HG02840 (cell line): ENCODE measurements around the gene CPNE2.
"Not testable (repeated sequence)": the region's sequence is repeated elsewhere in the genome, so short reads cannot be mapped to it uniquely, and the experiment has no call there.

ENCODE experiments used
- ATAC-seq: cut with Tn5 transposase; IDR thresholded peaks from one replicate; pipeline ENCODE4 v1.9.1; 2021; ENCODE audit warnings: mild to moderate bottlenecking, moderate library complexity, moderate number of reproducible peaks; ENCODE audit not compliant: unreplicated experiment, low FRiP score

Gene CPNE2

DNA sequence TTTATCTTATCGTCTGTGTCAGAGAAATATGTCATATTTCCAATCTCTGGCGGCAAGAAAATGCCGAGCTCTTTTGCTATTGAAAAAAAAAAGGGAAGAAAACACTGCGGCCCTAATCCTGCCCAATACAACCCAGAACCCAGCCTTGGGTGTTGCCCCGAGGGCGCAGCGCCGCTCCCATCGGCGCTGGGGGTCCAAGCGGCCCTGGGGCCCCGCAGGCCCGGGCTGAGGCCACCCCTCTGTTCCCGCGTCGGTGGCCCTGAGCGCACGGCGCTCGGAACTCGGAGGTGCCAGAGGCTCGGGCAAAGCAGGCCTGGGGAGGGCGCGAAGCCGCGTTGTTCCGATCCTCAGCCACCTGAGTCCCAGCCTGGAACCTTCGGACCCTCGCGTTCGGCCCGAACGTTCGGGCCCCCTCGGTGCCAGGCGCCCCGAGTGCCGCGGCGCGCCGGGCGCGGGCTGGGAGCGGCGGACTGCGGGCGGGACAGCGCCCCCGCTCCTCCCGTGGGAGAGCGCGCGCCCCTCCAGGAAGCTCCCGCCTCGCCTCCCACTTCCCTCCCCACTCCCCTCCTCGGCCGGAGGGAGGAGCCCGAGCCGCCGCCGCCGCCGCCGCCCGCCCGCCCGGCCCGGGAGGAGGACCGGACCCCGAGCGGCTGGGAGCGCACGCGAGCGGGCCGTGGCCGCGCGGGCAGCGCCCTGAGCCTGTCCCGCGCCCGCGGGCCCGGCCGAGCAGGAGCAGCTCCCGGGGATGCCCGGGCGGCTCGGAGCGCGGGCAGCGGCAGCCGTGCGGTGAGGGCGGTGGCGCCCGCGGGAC is at the start of gene CPNE2:
TSS of gene CPNE2 (plus strand) at position 609 of the 811 bp plus-strand sequence. CDS start 18,160 bp downstream, outside the sequence.
- ATAC-seq: no peak

DNA sequence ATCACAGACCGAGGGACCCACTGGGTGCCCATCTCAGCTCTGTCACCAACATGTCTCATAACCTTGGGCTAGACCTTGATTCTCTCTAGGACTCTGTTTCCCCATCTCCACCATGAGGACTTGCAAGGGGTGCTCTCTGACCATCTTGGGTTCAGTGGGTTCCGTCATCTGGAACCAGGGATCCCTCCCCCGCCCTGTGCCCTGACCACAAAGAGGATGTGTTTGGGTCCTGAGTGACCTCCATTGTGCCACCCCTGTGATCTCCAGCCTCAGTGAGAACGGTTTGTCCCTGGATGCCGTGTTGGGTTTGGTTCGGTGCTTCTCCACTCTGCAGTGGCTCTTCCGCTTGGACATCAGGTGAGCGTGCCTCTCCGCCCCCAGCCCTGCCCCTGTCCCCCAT is 49.1 kb upstream of the CPNE2 start:
- ATAC-seq: no peak

DNA sequence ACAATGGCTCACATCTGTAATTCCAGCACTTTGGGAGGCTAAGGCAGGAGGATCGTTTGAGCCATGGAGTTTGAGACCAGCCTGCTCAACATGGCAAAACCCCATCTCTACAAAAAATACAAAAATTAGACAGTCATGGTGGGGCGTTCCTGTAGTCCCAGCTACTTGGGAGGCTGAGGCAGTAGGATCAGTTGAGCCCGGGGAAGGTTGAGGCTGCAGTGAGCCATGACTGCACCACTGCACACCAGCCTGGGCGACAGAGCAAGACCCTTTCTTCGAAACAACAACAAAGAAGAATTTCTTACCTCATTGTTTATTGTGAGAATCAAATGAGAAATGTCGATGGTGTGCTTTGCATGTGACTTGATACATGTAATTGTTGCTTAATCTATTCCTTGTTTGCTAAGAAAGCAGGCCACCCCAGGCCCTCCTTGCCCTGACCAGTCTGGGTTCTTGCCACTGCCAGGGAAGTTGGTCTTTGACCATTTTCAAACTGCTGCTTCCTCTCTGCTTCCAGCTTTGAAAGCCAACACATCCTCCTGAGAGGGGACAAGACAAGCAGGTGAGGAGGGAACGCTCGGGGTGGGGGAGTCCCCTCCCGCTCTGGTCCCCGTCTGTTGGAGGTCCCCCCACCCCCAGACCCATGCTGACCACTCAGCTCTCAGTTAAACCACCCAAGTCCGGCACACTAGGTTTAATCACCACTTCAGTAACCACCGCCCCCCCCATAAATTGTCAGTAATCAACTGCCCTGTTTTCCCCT is 47.3 kb upstream of the CPNE2 start:
- no peak for ATAC-seq

- no peak for ATAC-seq
Measured at GRCh38 chr16:57045694-57046381, 46.5 kb upstream of the CPNE2 start.

DNA sequence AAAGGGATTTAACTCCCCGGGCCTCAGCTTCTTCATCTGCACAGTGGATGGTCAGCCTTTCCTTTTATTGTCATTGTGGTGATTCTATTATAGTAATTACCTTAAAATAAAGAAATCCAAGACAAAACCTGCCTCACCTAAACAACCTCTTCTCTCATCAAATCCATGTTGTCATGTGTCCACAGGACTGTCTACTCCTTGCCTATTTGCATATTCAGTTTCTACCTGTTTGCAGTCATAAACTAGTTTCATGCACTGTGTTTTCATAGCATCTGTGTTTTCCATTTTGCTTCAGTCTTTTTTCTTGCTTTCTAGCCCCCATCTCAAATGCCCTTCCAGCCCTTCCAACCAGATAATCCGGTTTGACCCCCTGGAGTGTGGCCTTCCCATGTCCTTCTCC is 44.3 kb upstream of the CPNE2 start:
- ATAC-seq: no peak

DNA sequence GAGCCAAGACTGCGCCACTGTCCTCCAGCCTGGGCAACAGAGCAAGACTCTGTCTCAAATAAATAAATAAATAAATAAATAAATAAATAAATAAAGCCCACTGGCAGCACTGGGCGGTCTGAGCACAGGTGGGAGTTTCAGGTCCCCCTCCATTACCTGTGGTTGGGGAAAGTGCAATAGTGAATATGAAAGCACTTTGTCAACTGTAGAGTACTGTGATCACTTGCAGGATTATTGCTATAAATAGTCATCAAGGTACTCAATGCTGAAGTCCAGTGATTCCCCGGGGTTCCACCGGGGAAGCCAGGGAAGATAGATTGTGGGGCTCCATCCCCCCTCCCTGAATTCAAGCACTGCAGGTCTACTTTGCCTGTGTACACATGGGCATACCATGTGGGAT is 42.7 kb upstream of the CPNE2 start:
- ATAC-seq: no peak

DNA sequence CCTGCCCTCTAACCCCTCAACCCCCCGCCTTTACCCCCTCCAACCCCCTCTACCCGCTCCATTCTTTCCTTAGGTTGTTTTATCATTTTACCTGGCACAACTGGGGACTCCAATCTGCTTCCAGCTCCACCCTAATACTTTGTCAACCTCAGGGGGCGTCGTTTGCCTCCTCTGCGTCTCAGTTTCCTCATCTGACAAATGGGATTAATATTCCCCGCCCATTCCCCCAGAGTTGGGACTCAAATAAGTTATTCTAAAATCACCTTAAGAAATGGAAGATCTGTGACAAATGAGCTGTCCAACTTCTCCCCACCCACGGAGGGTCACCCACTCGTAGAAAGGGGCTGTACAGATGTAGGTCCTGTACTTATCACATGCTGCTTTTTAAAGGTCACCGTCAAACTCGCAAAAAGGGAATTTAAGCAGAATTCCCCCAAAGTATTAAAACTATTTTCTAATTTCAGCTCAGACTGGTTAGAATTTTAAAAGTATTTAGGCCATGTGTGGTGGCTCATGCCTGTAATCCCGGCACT is 40.6 kb upstream of the CPNE2 start:
- no peak for ATAC-seq

GRCh38 chr16:57053206-57053605 is 39.2 kb upstream of the CPNE2 start:
- no peak for ATAC-seq

DNA sequence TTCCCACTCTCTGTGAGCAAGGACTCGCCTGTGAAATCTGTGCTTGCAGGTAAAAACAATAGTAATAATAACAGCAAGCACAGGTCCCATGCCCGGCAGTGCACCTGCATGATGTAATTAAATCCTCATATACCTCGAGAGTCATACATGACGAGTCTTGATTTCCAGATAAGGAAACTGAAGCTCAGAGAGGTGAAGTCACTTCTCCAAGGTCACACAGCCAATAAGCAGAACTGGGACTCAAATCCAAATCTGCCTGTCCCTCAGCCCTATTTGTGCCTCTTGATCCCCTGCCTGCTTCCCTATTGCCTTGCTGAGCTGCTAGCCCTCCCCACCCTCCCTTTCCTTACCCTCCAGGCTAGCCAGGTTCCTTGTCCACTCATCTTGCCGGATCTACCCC is 38.0 kb upstream of the CPNE2 start:
- ATAC-seq: no peak

- ATAC-seq: no peak
Measured at GRCh38 chr16:57054771-57055170, 37.6 kb upstream of the CPNE2 start.

DNA sequence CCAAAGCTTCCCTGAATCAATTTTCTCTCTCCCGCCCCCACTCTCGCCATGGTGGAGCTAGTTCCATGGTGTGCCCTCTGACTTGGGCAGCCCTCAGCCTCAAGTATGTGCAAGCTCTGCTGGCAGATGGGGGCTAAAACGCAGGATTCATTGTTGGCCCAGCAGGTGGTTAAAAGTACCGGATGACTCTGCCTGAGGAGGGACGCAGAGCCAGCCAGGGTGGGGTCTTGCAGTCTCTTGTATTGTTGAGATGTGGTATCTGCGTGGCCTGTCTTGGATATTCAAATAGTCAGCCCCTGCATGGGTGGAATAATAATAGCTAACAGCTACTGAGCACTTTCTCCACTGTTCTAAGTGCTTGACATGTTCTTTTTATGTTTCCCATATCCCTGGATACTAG is 36.7 kb upstream of the CPNE2 start:
- no peak for ATAC-seq

DNA sequence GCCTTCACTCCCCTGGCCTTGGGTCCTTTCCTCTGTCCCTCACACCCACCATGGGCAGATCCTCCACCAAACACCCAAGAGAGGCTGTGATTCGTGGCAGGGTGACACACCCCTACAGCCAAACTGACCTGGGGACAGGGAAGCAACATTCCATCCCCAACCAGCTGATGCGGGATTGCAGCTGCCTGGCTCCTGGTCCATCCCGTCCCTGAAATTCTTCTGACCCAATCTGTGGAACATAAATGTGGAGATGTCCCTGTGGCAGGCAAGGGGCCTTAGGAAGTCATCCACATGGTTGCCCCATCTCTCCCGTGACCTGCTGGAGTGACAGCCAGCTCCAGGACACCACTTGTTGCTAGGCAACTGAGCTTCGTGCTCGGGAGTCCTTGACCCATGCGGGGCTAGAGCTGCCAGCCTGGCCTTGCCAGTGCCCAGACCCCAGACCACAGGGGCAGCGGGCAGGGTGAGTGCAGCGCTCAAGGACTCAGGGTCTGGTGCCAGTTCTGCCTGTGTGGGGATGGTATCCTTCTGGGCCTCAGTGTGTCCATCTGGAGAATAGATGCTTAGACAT is 34.0 kb upstream of the CPNE2 start:
- ATAC-seq: no peak

- no peak for ATAC-seq
Measured at GRCh38 chr16:57060323-57061083, 31.9 kb upstream of the CPNE2 start.

DNA sequence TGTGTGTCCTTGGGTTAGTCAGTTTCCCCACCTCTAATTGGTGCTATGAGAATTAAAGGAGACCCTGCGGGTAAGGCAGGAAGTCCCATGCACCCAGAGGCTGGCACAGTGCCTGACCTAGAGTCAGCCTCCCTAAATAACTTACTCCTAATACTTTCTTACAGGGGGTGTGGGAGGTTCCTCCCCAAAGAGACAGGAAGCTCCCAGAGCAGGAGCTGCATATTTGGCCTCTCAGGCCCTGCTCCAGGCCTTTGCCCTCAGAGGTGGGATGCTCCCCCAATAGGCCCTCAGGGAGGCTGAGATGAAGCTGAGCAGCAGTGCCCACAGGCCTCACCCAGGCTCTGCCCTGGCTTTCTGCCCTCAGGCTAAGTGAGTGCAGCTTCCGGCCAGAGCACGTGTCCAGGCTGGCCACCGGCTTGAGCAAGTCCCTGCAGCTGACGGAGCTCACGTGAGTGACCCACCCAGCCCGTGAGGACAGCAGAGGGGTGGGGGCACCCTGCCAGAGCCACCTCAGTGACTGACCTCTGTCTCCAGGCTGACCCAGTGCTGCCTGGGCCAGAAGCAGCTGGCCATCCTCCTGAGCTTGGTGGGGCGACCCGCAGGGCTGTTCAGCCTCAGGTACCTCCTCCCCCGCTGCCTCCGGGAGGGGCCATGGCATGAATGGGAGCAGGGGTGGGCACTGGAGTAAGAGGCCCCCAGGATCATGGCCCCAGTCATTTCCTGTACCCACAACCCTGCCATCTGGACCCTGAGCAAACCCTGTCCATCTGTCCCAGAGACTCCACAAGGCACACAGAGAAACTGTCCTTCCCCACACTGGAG is 31.1 kb upstream of the CPNE2 start:
- no peak for ATAC-seq

GRCh38 chr16:57062329-57062728 is 30.1 kb upstream of the CPNE2 start:
- no peak for ATAC-seq

- not testable (repeated sequence) for ATAC-seq
Measured at GRCh38 chr16:57063189-57063588, 29.2 kb upstream of the CPNE2 start.

GRCh38 chr16:57064995-57065394 is 27.4 kb upstream of the CPNE2 start:
- ATAC-seq: no peak

DNA sequence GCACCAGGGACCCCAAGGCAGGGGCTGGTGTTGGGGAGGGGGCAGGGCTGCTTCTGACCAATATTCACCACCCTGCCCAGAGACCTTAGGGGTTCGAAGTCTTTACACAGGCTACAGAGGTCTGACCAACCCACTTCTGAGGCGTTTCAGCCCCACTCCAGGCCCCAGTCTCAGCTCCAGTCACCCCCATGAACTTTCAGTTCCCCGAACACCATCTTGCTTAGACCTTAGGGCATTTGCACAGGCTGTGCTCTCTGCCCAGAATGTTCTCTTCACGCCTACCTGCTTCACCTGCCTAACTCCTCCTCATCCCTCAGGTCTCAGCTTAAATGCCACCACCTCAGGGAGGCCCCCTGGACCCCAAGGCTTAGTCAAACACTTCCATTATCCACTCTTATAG is 25.8 kb upstream of the CPNE2 start:
- ATAC-seq: no peak

DNA sequence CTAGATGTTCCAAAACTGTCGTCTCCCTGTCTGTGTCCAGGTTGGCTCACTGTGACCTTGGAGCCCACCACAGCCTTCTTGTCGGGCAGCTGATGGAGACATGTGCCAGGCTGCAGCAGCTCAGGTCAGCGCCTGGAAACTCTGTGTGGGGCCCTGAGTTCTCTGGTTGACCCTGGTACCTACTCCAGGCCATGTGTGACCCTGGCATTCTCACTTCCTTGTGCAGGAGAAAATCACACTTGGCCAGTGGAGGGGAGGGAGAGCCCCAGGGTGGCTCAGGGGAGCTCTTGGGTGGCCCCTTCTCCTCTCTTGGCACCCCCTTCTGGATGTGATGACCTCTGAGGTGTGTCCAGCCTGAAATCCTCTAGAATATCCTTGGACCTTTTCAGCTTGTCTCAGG is 25.0 kb upstream of the CPNE2 start:
- no peak for ATAC-seq
